Muscle layer of colon (tissue), 2 donors: ENCODE measurements around the gene S100A8.

Source experiments
- H3K27ac ChIP-seq: one replicate; pipeline ENCODE4 v1.7.0; 2013; ENCODE audit warnings: low read depth, mild to moderate bottlenecking, low read length, moderate library complexity
- H3K27me3 ChIP-seq, 2 donors: one replicate each; pipeline ENCODE4 v1.7.0; 2013; ENCODE audit warnings: low read length in 2 of 2, mild to moderate bottlenecking in 2 of 2; ENCODE audit not compliant: insufficient read depth in 2 of 2, control insufficient read depth in 1 of 2
- H3K36me3 ChIP-seq: one replicate; pipeline ENCODE4 v1.7.0; 2013; ENCODE audit warnings: mild to moderate bottlenecking, low read length; ENCODE audit not compliant: insufficient read depth
- H3K4me1 ChIP-seq: one replicate; pipeline ENCODE4 v1.7.0; 2013; ENCODE audit warnings: mild to moderate bottlenecking, low read length; ENCODE audit not compliant: insufficient read depth
- H3K4me3 ChIP-seq, 2 donors: one replicate each; pipeline ENCODE4 v1.7.0; 2013; ENCODE audit warnings: low read length in 2 of 2, low read depth in 1 of 2, mild to moderate bottlenecking in 1 of 2, moderate library complexity in 1 of 2
- H3K9ac ChIP-seq: one replicate; pipeline ENCODE4 v1.7.0; 2013; ENCODE audit warnings: low read length
- H3K9me3 ChIP-seq: one replicate; pipeline ENCODE4 v1.7.0; 2013; ENCODE audit warnings: mild to moderate bottlenecking, low read length
- donor health status: abdominal sarcoma.
- donor health status: Adenocarcinoma of cecum.

The S100A8 gene

GRCh38 chr1:153397051-153397923, 6.4 kb upstream of the S100A8 start:
- Histone ChIP-seq H3K4me1 (no peaks in the 10 kb centered on the region), H3K36me3 (no peaks in the 10 kb centered on the region), H3K9ac (no peak overlapping the region), H3K27ac (no peak overlapping the region), H3K9me3 (no peaks in the 10 kb centered on the region), H3K4me3 (no peak overlapping the region), H3K27me3 (no peaks in the 10 kb centered on the region)

- no peak overlapping the region for H3K9ac ChIP-seq
- no peaks in the 10 kb centered on the region for H3K9me3 ChIP-seq
- H3K4me3 ChIP-seq = no peak overlapping the region
- H3K27ac ChIP-seq = no peak overlapping the region
- no peaks in the 10 kb centered on the region for H3K27me3 ChIP-seq
- H3K4me1 ChIP-seq = no peaks in the 10 kb centered on the region
- no peaks in the 10 kb centered on the region for H3K36me3 ChIP-seq
These were observed 5.6 kb upstream of the S100A8 start for GRCh38 chr1:153396461-153396860.

- no peak overlapping the region for H3K9ac ChIP-seq
These were observed 4.9 kb upstream of the S100A8 start for GRCh38 chr1:153395776-153396175.

DNA sequence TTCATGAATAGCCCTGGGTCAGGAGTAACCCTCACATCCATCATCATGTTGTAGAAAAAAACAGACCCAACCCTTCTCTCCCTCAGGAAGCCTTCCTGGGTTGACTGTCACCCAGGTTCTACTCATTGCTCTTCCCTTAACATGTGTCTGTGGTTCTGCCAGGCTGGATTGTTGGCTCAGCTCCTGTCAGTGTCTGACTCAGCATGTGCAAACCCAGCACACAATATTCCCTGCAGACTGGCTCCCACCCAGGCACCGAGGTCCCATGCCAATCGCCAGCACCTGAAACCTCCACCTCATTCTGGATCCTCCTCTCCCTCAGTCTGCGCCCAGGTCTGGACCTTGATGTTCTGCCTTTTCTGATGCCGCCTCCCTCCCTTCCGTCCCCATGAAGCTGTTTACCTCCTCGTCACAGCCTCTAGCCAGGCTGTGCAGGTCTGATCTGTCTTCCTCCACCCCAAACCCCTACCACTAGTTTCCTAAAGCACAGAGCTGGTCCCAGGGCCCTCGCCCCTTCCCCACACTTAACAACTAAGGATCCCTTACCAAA, 4.3 kb upstream of the S100A8 start:
- Histone ChIP-seq H3K27ac (no peak overlapping the region), H3K9ac (no peak overlapping the region), H3K27me3 (no peaks in the 10 kb centered on the region), H3K4me1 (no peaks in the 10 kb centered on the region), H3K4me3 (no peak overlapping the region), H3K36me3 (no peaks in the 10 kb centered on the region), H3K9me3 (no peaks in the 10 kb centered on the region)

More at GRCh38 chr1:153395776-153396175, 4.9 kb upstream of the S100A8 start:
- Histone ChIP-seq H3K27ac (no peak overlapping the region), H3K4me3 (no peak overlapping the region), H3K36me3 (no peaks in the 10 kb centered on the region), H3K4me1 (no peaks in the 10 kb centered on the region), H3K9me3 (no peaks in the 10 kb centered on the region), H3K27me3 (no peaks in the 10 kb centered on the region)

DNA sequence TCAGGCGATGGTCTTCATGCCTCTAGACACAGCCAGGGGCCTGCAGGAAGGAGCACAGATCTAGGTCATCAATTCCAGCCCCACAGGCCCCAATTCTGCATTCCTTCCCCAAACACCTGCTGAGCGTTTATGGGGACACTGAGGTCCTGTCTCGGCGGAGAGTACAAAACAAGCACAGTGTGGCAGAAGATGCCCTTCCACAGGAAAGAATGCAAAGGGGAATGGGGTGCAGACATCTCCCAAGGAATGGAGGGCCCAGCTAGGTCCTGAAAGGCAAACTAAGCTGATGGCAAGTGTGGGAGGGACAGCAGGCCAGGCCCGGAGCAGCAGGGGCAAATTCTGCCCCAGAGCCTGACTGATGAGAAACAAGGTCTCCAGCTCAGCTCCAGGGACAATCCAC, 3.5 kb upstream of the S100A8 start:
- Histone ChIP-seq H3K9me3 (no peaks in the 10 kb centered on the region), H3K27ac (no peak overlapping the region), H3K4me3 (no peak overlapping the region), H3K4me1 (no peaks in the 10 kb centered on the region), H3K9ac (no peak overlapping the region), H3K27me3 (no peaks in the 10 kb centered on the region), H3K36me3 (no peaks in the 10 kb centered on the region)

DNA sequence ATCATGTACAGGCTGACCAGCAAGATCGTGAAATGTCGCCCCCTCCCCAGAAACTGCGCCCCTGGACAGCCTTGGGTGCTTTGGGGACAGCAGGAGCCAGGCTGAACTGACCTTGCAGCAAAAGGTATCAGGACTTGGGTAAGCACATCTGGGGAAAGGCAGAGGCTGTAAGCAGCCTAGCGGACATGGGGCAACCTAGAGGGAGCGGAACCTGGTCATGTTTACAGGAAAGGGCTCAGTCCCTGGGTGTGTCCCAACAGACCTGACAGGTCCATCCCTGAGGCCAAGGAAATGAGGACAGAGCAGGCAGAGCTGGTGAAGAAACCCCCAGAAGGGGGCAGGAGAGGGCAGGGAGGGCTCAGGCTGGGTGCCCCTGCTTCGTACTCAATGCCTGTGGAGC, 3.1 kb upstream of the S100A8 start:
- Histone ChIP-seq H3K27ac (no peak overlapping the region), H3K27me3 (no peaks in the 10 kb centered on the region), H3K9ac (no peak overlapping the region), H3K4me3 (no peak overlapping the region), H3K4me1 (no peaks in the 10 kb centered on the region), H3K9me3 (no peaks in the 10 kb centered on the region), H3K36me3 (no peaks in the 10 kb centered on the region)

DNA sequence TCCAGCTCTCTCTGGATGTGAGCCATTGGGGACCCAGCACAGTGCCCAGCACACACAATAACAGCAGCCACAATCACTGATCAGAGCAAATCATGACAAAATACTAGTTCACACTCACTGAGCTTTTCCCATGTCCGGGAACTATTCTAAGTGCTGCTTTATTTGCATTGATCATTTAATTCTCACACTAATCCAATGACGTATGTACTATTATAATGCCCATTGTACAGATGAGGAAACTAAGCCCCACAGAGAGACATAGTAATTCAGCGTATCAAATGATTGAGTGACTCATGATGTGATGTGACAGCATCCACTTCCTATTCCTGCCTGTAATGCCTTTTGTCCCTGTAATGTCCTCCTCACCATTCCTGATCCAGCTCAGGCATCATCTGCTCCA, 1.9 kb upstream of the S100A8 start:
- H3K9ac ChIP-seq = no peak overlapping the region
- H3K27me3 ChIP-seq = no peaks in the 10 kb centered on the region
- H3K27ac ChIP-seq = no peak overlapping the region
- no peaks in the 10 kb centered on the region for H3K9me3 ChIP-seq
- no peaks in the 10 kb centered on the region for H3K4me1 ChIP-seq
- no peak overlapping the region for H3K4me3 ChIP-seq
- no peaks in the 10 kb centered on the region for H3K36me3 ChIP-seq

GRCh38 chr1:153392258-153392657, 1.4 kb upstream of the S100A8 start:
- Histone ChIP-seq H3K36me3 (no peaks in the 10 kb centered on the region), H3K27me3 (no peaks in the 10 kb centered on the region), H3K4me3 (no peak overlapping the region), H3K9ac (no peak overlapping the region), H3K27ac (no peak overlapping the region), H3K9me3 (no peaks in the 10 kb centered on the region), H3K4me1 (no peaks in the 10 kb centered on the region)

DNA sequence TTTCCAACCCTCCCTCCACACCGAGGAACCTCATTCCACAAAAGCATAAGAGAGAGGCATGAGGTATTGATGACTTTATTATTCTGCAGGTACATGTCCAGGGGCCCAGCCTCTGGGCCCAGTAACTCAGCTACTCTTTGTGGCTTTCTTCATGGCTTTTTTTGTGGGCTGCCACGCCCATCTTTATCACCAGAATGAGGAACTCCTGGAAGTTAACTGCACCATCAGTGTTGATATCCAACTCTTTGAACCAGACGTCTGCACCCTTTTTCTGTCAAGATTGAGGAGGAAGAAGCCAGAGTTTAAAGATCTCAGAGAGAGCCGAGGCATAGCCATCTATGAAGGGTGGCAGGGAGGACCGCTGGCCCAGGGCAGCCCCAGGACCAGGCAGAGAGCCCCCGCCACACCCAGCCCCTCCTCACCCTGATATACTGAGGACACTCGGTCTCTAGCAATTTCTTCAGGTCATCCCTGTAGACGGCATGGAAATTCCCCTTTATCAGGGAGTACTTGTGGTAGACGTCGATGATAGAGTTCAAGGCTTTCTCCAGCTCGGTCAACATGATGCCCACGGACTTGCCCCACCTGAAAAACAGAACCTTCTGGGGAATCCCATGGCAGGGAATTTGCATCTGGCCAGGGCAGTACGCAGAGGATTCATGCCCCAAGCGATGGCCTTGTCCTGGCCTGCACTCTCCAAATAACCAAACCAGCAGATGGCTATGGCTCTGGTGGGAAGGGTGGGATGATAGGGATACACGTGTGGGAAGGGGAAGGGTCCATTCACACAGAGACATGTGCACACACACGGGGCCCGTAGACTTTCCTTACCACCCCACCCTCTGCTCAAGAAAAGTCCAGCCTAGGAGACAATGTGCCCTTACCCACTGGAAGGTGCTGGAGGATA, 647 bp downstream of the S100A8 start:
- H3K9ac ChIP-seq = no peak overlapping the region
- H3K4me1 ChIP-seq = no peaks in the 10 kb centered on the region
- H3K27me3 ChIP-seq = no peaks in the 10 kb centered on the region
- H3K9me3 ChIP-seq = no peaks in the 10 kb centered on the region
- H3K27ac ChIP-seq = no peak overlapping the region
- H3K36me3 ChIP-seq = no peaks in the 10 kb centered on the region
- no peak overlapping the region for H3K4me3 ChIP-seq

- H3K4me3 ChIP-seq = no peak overlapping the region
- no peaks in the 10 kb centered on the region for H3K9me3 ChIP-seq
- no peaks in the 10 kb centered on the region for H3K4me1 ChIP-seq
- H3K36me3 ChIP-seq = no peaks in the 10 kb centered on the region
- H3K27me3 ChIP-seq = no peaks in the 10 kb centered on the region
- H3K9ac ChIP-seq = no peak overlapping the region
- H3K27ac ChIP-seq = no peak overlapping the region
These were observed 1.5 kb downstream of the S100A8 start for GRCh38 chr1:153389401-153389800.

- no peaks in the 10 kb centered on the region for H3K36me3 ChIP-seq
- H3K27ac ChIP-seq = no peak overlapping the region
- no peaks in the 10 kb centered on the region for H3K4me1 ChIP-seq
- H3K27me3 ChIP-seq = no peaks in the 10 kb centered on the region
- no peak overlapping the region for H3K4me3 ChIP-seq
- H3K9ac ChIP-seq = no peak overlapping the region
- no peaks in the 10 kb centered on the region for H3K9me3 ChIP-seq
These were observed 3.1 kb downstream of the S100A8 start for GRCh38 chr1:153387785-153388184.
